Measurements from ENCODE around the gene DNAJC8. TPM values are rescaled to one million over a fixed set of nuclear protein-coding genes. Genes with fewer than 3 reads are reported as not detected.

Gene DNAJC8
- total RNA-seq, 1 donor, result 60.1 TPM

GRCh38 chr1:28173151-28173979 lies 59.5 kb downstream of the DNAJC8 start:
- H3K27ac ChIP-seq (ENCODE audit: low read depth, low read length), result no peak overlapping the region
- no peaks in the 10 kb centered on the region for H3K9me3 ChIP-seq (ENCODE audit: low read depth, low read length)
- H3K4me1 ChIP-seq (ENCODE audit: insufficient read depth, low read length), result no peaks in the 10 kb centered on the region
- no peaks in the 10 kb centered on the region for H3K36me3 ChIP-seq (ENCODE audit: insufficient read depth, low read length)
- no peak overlapping the region for H3K4me2 ChIP-seq (ENCODE audit: insufficient read depth, low read length)
- no peak overlapping the region for H3K4me3 ChIP-seq (ENCODE audit: insufficient read depth, low read length)
- no peaks in the 10 kb centered on the region for H3K27me3 ChIP-seq (ENCODE audit: insufficient read depth, low read length)
- no peak overlapping the region for H2AFZ ChIP-seq (ENCODE audit: low read length)
- peak; percentile 69 for DNase-seq (ENCODE audit: insufficient read length, low spot score, missing footprints)
- H4K20me1 ChIP-seq (ENCODE audit: insufficient read depth, low read length), result no peaks in the 10 kb centered on the region
- H3K79me2 ChIP-seq (ENCODE audit: insufficient read depth, low read length), result no peaks in the 10 kb centered on the region
- TF ChIP-seq CTCF (IDR thresholded peaks at IDR 0.05; ENCODE audit: extremely low read depth, low read depth, low read length), result no peak

GRCh38 chr1:28172713-28173150 lies 60.1 kb downstream of the DNAJC8 start:
- DNase-seq (ENCODE audit: insufficient read length, low spot score, missing footprints), result peak; percentile 43
- H3K79me2 ChIP-seq (ENCODE audit: insufficient read depth, low read length), result no peaks in the 10 kb centered on the region
- H3K36me3 ChIP-seq (ENCODE audit: insufficient read depth, low read length), result no peaks in the 10 kb centered on the region
- peak overlapping the region; percentile 34 for H3K4me2 ChIP-seq (ENCODE audit: insufficient read depth, low read length)
- H2AFZ ChIP-seq (ENCODE audit: low read length), result no peak overlapping the region
- H3K9me3 ChIP-seq (ENCODE audit: low read depth, low read length), result no peaks in the 10 kb centered on the region
- no peaks in the 10 kb centered on the region for H3K4me1 ChIP-seq (ENCODE audit: insufficient read depth, low read length)
- no peak overlapping the region for H3K27ac ChIP-seq (ENCODE audit: low read depth, low read length)
- no peaks in the 10 kb centered on the region for H4K20me1 ChIP-seq (ENCODE audit: insufficient read depth, low read length)
- TF ChIP-seq CTCF (IDR thresholded peaks at IDR 0.05; ENCODE audit: extremely low read depth, low read depth, low read length), result no peak
- H3K4me3 ChIP-seq (ENCODE audit: insufficient read depth, low read length), result no peak overlapping the region
- H3K27me3 ChIP-seq (ENCODE audit: insufficient read depth, low read length), result no peaks in the 10 kb centered on the region

DNA sequence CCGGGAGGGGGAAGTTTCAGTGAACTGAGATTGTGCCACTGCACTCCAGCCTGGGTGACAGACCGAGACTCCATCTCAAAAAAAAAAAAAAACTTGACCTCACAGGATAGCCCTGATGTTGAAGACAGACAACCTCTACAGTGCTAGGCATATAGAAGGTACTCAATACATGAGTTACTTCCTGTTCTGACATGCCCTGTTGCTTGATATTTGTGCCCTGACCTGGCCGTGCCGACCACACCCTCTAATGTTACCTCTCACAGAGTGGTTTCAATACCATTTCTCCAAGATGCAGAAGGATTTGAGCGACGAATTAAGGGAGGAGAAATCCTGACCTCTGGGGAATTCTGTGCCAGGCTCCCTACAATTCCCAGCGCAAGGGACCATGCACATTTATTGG lies 61.6 kb downstream of the DNAJC8 start:
- no peaks in the 10 kb centered on the region for H4K20me1 ChIP-seq (ENCODE audit: insufficient read depth, low read length)
- H3K9me3 ChIP-seq (ENCODE audit: low read depth, low read length), result no peaks in the 10 kb centered on the region
- no peak overlapping the region for H3K27ac ChIP-seq (ENCODE audit: low read depth, low read length)
- no peaks in the 10 kb centered on the region for H3K4me1 ChIP-seq (ENCODE audit: insufficient read depth, low read length)
- H3K4me2 ChIP-seq (ENCODE audit: insufficient read depth, low read length), result no peak overlapping the region
- no peaks in the 10 kb centered on the region for H3K36me3 ChIP-seq (ENCODE audit: insufficient read depth, low read length)
- H2AFZ ChIP-seq (ENCODE audit: low read length), result no peak overlapping the region
- H3K27me3 ChIP-seq (ENCODE audit: insufficient read depth, low read length), result no peaks in the 10 kb centered on the region
- TF ChIP-seq CTCF (IDR thresholded peaks at IDR 0.05; ENCODE audit: extremely low read depth, low read depth, low read length), result no peak
- H3K79me2 ChIP-seq (ENCODE audit: insufficient read depth, low read length), result no peaks in the 10 kb centered on the region
- H3K4me3 ChIP-seq (ENCODE audit: insufficient read depth, low read length), result no peak overlapping the region
- DNase-seq (ENCODE audit: insufficient read length, low spot score, missing footprints), result no peak

GRCh38 chr1:28170001-28170596 lies 62.7 kb downstream of the DNAJC8 start:
- Histone ChIP-seq H3K36me3 (ENCODE audit: insufficient read depth, low read length) (no peaks in the 10 kb centered on the region), H4K20me1 (ENCODE audit: insufficient read depth, low read length) (no peaks in the 10 kb centered on the region), H3K27me3 (ENCODE audit: insufficient read depth, low read length) (no peaks in the 10 kb centered on the region), H3K79me2 (ENCODE audit: insufficient read depth, low read length) (no peaks in the 10 kb centered on the region), H3K4me3 (ENCODE audit: insufficient read depth, low read length) (no peak overlapping the region), H3K9me3 (ENCODE audit: low read depth, low read length) (no peaks in the 10 kb centered on the region), H3K4me1 (ENCODE audit: insufficient read depth, low read length) (no peaks in the 10 kb centered on the region), H2AFZ (ENCODE audit: low read length) (no peak overlapping the region), H3K27ac (ENCODE audit: low read depth, low read length) (no peak overlapping the region), H3K4me2 (ENCODE audit: insufficient read depth, low read length) (no peak overlapping the region)
- no peak for TF ChIP-seq CTCF (IDR thresholded peaks at IDR 0.05; ENCODE audit: extremely low read depth, low read depth, low read length)
- DNase-seq (ENCODE audit: insufficient read length, low spot score, missing footprints), result no peak
